K562 (cell line): ENCODE data around the gene FASTK. TPM values are rescaled to one million over a fixed set of nuclear protein-coding genes. Genes with fewer than 3 reads are reported as not detected.
A peak's percentile ranks its signal among the peaks of the same experiment; 100 is the strongest.

Source experiments
- ARID4B ChIP-seq: sonication (generic); formaldehyde crosslinking; IDR thresholded peaks from 2 replicates; pipeline ENCODE4 v1.8.0; 2022; ENCODE audit warnings: mild to moderate bottlenecking, missing genetic modification reagents
- DPF2 ChIP-seq: fragments of 450-650 bp; IDR thresholded peaks from 2 replicates; pipeline ENCODE4 v1.6.1; 2016
- E2F4 ChIP-seq: sonication (generic); formaldehyde crosslinking; IDR thresholded peaks from 2 replicates; pipeline ENCODE4 v1.8.0; 2022; ENCODE audit warnings: mild to moderate bottlenecking, low read depth, missing genetic modification reagents
- EGR1 ChIP-seq: fragments of 450-650 bp; conservative IDR thresholded peaks from 2 replicates; pipeline ENCODE4 v1.6.1; 2017; ENCODE audit warnings: mild to moderate bottlenecking
- ELF1 ChIP-seq: fragments of 200-800 bp; sonication (Bioruptor generic); IDR thresholded peaks from 2 replicates; pipeline ENCODE4 v1.6.1; 2016; ENCODE audit warnings: missing genetic modification characterization, missing compliant biosample characterization
- GABPB1 ChIP-seq: sonication (generic); formaldehyde crosslinking; IDR thresholded peaks from 2 replicates; pipeline ENCODE4 v1.8.0; 2022; ENCODE audit warnings: mild to moderate bottlenecking, missing genetic modification reagents
- IFI16 ChIP-seq: fragments of 250-450 bp; sonication (Bioruptor Pico); IDR thresholded peaks from 2 replicates; pipeline ENCODE4 v2.1.2; 2022; ENCODE audit warnings: mild to moderate bottlenecking, inconsistent platforms
- MBD2 ChIP-seq: sonication (generic); IDR thresholded peaks from 2 replicates; pipeline ENCODE4 v1.6.1; 2016; ENCODE audit warnings: low read depth, borderline replicate concordance
- NCOA6 ChIP-seq: fragments of 450-650 bp; IDR thresholded peaks from 2 replicates; pipeline ENCODE4 v1.6.1; 2017; ENCODE audit warnings: mild to moderate bottlenecking
- RFX1 ChIP-seq: fragments of 450-650 bp; IDR thresholded peaks from 2 replicates; pipeline ENCODE4 v1.6.1; 2016; ENCODE audit warnings: mild to moderate bottlenecking, moderate library complexity
- SETDB1 ChIP-seq: IDR thresholded peaks from one replicate; pipeline ENCODE4 v1.6.1; 2012; ENCODE audit warnings: low read length, control low read depth, inconsistent platforms
- TAF9B ChIP-seq: fragments of 450-650 bp; IDR thresholded peaks from 2 replicates; pipeline ENCODE4 v1.6.1; 2018; ENCODE audit warnings: mild to moderate bottlenecking; ENCODE audit not compliant: partially characterized antibody
- ZNF384 ChIP-seq: IDR thresholded peaks from 2 replicates; pipeline ENCODE4 v1.6.1; 2012; ENCODE audit warnings: low read depth, low read length, improper control_type of control experiment
- ZNF41 ChIP-seq: fragments of 250-450 bp; sonication (Bioruptor Pico); conservative IDR thresholded peaks from 2 replicates; pipeline ENCODE4 v1.4.0; 2020; ENCODE audit warnings: mild to moderate bottlenecking
- ZNF592 ChIP-seq: fragments of 450-650 bp; IDR thresholded peaks from 2 replicates; pipeline ENCODE4 v1.6.1; 2017; ENCODE audit warnings: antibody characterized with exemption, mild to moderate bottlenecking
- polyA plus RNA-seq, 8 experiments: library from polyadenylated mRNA; depleted of rRNA in 4 of 8; stranded (reverse) in 5 of 8; unstranded in 3 of 8; fragments of >200 nt; fragmentation: Nextera tagmentation in 2 of 8; fragmentation: Illumina TruSeq in 1 of 8; extraction: Ambion mirVana in 2 of 8; extraction: Trizol in 1 of 8; gene quantifications; 2 replicates each; pipeline versions ENCODE4 v1.2.1 to v1.2.3, GENCODE V29; 2011 to 2014; ENCODE audit warnings: inconsistent platforms in 1 of 8, missing spikeins in 1 of 8
- total RNA-seq, 7 experiments: library from RNA; depleted of rRNA in 6 of 7; stranded (reverse); fragments of >200 nt in 6 of 7; fragmentation: Illumina TruSeq in 2 of 7; extraction: Trizol in 2 of 7; gene quantifications; 2 replicates each; pipeline versions ENCODE4 v1.2.1 to v1.2.3, GENCODE V29; 2011 to 2021; ENCODE audit warnings: low replicate concordance in 1 of 7

FASTK gene
- total and polyA plus RNA-seq, 9 of the 15 experiments (the other 6 are each of a cell fraction or from before 2014, with no cell fraction given), result 0.51 to 150 (median 48.2) TPM

- TF ChIP-seq E2F4 (CRISPR knock-in tag), result no peak
- TF ChIP-seq ZNF592, result no peak
- no peak for TF ChIP-seq NCOA6
- TF ChIP-seq SETDB1, result peak; percentile 7
- TF ChIP-seq DPF2, result peak; percentile 62
- TF ChIP-seq ZNF384, result no peak
- peak; percentile 97 for TF ChIP-seq ELF1 (tag)
- TF ChIP-seq IFI16, result no peak
- peak; percentile 61 for TF ChIP-seq EGR1
- TF ChIP-seq TAF9B, result no peak
- TF ChIP-seq ARID4B, result 0 out of 2 replicates have a peak, but pooled peaks have one; percentile 46
- no peak for TF ChIP-seq ZNF41 (CRISPR knock-in tag)
- TF ChIP-seq GABPB1, result peak; percentile 92
- no peak for TF ChIP-seq RFX1
- peak; percentile 95 for TF ChIP-seq MBD2
Measured at GRCh38 chr7:151057989-151058780, 22.4 kb downstream of the FASTK start (continued).
